Trophoblast cell (in vitro differentiated cells and primary cell): ENCODE results near the gene GLYATL1.

Experiments
- DNase-seq, 2 donors: peaks; one replicate each; pipeline ENCODE4 v3.0.0-alpha.2; 2016
- H2AFZ ChIP-seq: 2 replicates; pipeline ENCODE4 v1.6.1; 2013; ENCODE audit warnings: low read length, moderate library complexity, mild to moderate bottlenecking; ENCODE audit not compliant: insufficient read depth, poor library complexity
- H2AK5ac ChIP-seq: 2 replicates; pipeline ENCODE4 v1.6.1; 2013; ENCODE audit warnings: mild to moderate bottlenecking, low read length
- H2BK120ac ChIP-seq: 2 replicates; pipeline ENCODE4 v1.6.1; 2013; ENCODE audit warnings: low read length, mild to moderate bottlenecking, moderate library complexity; ENCODE audit not compliant: insufficient read depth, poor library complexity
- H2BK12ac ChIP-seq: 2 replicates; pipeline ENCODE4 v1.6.1; 2013; ENCODE audit warnings: mild to moderate bottlenecking, low read length, moderate library complexity
- H2BK5ac ChIP-seq: 2 replicates; pipeline ENCODE4 v1.6.1; 2013; ENCODE audit warnings: low read length, low read depth, moderate library complexity, mild to moderate bottlenecking; ENCODE audit not compliant: poor library complexity
- H3K14ac ChIP-seq: 2 replicates; pipeline ENCODE4 v1.6.1; 2013; ENCODE audit warnings: mild to moderate bottlenecking, low read length
- H3K18ac ChIP-seq: 2 replicates; pipeline ENCODE4 v1.6.1; 2013; ENCODE audit warnings: mild to moderate bottlenecking, low read length
- H3K23ac ChIP-seq: 2 replicates; pipeline ENCODE4 v1.6.1; 2013; ENCODE audit warnings: low read length
- H3K27ac ChIP-seq: 2 replicates; pipeline ENCODE4 v1.5.1; 2013; ENCODE audit warnings: low read depth, mild to moderate bottlenecking, inconsistent platforms, low read length, moderate library complexity
- H3K27me3 ChIP-seq: 2 replicates; pipeline ENCODE4 v1.6.1; 2013; ENCODE audit warnings: inconsistent platforms, mild to moderate bottlenecking, low read length, moderate library complexity; ENCODE audit not compliant: insufficient read depth
- H3K36me3 ChIP-seq, 2 experiments: 1 replicate in 1 of 2; 2 replicates in 1 of 2; pipeline ENCODE4 v1.6.1; 2013; ENCODE audit warnings: low read length in 2 of 2, mild to moderate bottlenecking in 2 of 2, moderate library complexity in 1 of 2; ENCODE audit not compliant: insufficient read depth in 2 of 2, control insufficient read depth in 1 of 2
- H3K4ac ChIP-seq: 2 replicates; pipeline ENCODE4 v1.6.1; 2013; ENCODE audit warnings: low read depth, mild to moderate bottlenecking, low read length, moderate library complexity
- H3K4me1 ChIP-seq, 2 experiments: 1 replicate in 1 of 2; 2 replicates in 1 of 2; pipeline ENCODE4 v1.6.1; 2013; ENCODE audit warnings: low read length in 2 of 2, mild to moderate bottlenecking in 2 of 2, moderate library complexity in 1 of 2; ENCODE audit not compliant: insufficient read depth in 2 of 2, control insufficient read depth in 1 of 2
- H3K4me2 ChIP-seq: 2 replicates; pipeline ENCODE4 v1.6.1; 2013; ENCODE audit warnings: inconsistent platforms, mild to moderate bottlenecking, low read length, moderate library complexity
- H3K4me3 ChIP-seq: 2 replicates; pipeline ENCODE4 v1.5.1; 2013; ENCODE audit warnings: mild to moderate bottlenecking, low read depth, low read length, inconsistent platforms
- H3K79me1 ChIP-seq: one replicate; pipeline ENCODE4 v1.6.1; 2013; ENCODE audit warnings: low read length
- H3K79me2 ChIP-seq: 2 replicates; pipeline ENCODE4 v1.6.1; 2013; ENCODE audit warnings: low read length, mild to moderate bottlenecking; ENCODE audit not compliant: control insufficient read depth, insufficient read depth, poor library complexity
- H3K9ac ChIP-seq: 2 replicates; pipeline ENCODE4 v1.6.1; 2013; ENCODE audit warnings: mild to moderate bottlenecking, low read length
- H3K9me3 ChIP-seq: 2 replicates; pipeline ENCODE4 v1.6.1; 2013; ENCODE audit warnings: low read depth, mild to moderate bottlenecking, control low read depth, inconsistent platforms, low read length; ENCODE audit not compliant: insufficient read depth
- H4K12ac ChIP-seq: 2 replicates; pipeline ENCODE4 v1.6.1; 2013; ENCODE audit warnings: low read depth, mild to moderate bottlenecking, low read length, moderate library complexity
- H4K8ac ChIP-seq: 2 replicates; pipeline ENCODE4 v1.6.1; 2013; ENCODE audit warnings: low read depth, mild to moderate bottlenecking, low read length, moderate library complexity
- H4K91ac ChIP-seq: one replicate; pipeline ENCODE4 v1.6.1; 2013; ENCODE audit warnings: low read depth, mild to moderate bottlenecking, low read length, moderate library complexity
- WGBS: extraction: QIAGEN DNeasy Blood & Tissue Kit; methylation state at CpG from one replicate; pipeline ENCODE4 v1.1.7; 2013; ENCODE audit warnings: missing lambda C conversion rate; ENCODE audit not compliant: insufficient read length, insufficient coverage; ENCODE audit errors: extremely low coverage; 5-methylcytosine and 5-hydroxymethylcytosine counted together

Gene GLYATL1

DNA sequence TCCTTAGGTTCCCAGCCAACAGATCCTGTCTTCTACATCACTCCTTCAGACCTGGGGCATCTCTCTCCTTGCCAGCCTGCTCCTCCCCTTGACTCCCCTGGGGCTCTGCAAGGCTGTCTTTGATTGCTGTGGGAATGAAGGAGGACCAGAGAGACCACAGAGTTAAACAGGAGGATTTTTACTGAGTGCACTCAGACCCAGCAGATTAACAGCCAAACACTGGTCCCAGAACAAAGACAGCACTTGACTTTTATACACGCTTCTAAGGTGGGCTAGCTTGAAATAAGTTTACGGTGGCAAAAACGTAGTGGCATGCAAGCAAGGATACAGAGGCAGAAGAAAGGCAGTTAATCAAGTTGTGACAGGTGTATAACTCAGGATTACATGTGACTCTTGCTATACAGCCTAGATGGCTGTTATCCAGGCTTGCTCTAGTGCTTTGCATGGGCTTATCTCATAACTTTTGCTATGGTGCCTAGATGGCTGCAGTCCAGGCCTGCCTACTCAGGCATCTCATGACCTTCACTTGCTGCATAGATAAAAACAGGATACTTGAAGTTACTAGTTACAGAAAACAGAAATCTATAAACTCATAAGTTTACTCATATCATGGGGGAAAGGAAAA is 22.0 kb upstream of the GLYATL1 start:
- Histone ChIP-seq H3K27ac (no peak overlapping the region), H3K36me3 (no peaks in the 10 kb centered on the region), H3K23ac (no peak overlapping the region), H3K27me3 (no peaks in the 10 kb centered on the region), H3K18ac (no peak overlapping the region), H3K4ac (no peak overlapping the region), H3K79me2 (no peaks in the 10 kb centered on the region), H2BK5ac (no peak overlapping the region), H3K9ac (no peak overlapping the region), H3K79me1 (no peaks in the 10 kb centered on the region), H3K14ac (no peak overlapping the region), H2AFZ (no peak overlapping the region), H3K4me2 (no peak overlapping the region), H4K12ac (no peak overlapping the region), H2BK120ac (no peak overlapping the region), H3K4me3 (no peak overlapping the region), H3K9me3 (peaks cover 10% of the 10 kb centered on the region), H2BK12ac (no peak overlapping the region), H4K8ac (no peak overlapping the region), H2AK5ac (no peak overlapping the region), H3K4me1 (no peaks in the 10 kb centered on the region), H4K91ac (no peak overlapping the region)
- WGBS: no CpG with 5 or more reads among the region's 3 CpGs
- DNase-seq: no peak

DNA sequence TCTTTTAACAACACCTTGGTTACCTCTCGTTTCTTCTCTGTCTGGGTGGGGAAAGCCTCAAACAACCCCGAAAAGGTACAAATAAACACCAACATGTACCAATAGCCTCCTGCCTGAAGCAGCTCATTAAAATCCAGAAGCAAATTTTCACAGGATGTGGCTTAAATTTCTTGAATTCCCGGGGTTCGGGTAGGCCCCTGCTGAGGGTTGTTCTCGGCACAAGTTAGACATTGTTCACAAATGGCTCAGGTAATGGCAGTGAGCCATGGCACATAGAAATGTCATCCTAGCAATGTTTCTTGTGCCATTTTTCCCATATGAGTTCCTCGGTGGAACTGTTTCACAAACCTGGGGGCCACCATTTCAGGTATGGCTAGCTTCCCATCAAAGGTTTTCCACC is 19.7 kb upstream of the GLYATL1 start:
- no peaks in the 10 kb centered on the region for H3K79me1 ChIP-seq
- no peak overlapping the region for H2BK120ac ChIP-seq
- WGBS: no CpG with 5 or more reads among the region's 6 CpGs
- H3K4me3 ChIP-seq: no peak overlapping the region
- H3K36me3 ChIP-seq: no peaks in the 10 kb centered on the region
- no peak overlapping the region for H4K91ac ChIP-seq
- H3K9ac ChIP-seq: no peak overlapping the region
- no peak overlapping the region for H3K18ac ChIP-seq
- no peak overlapping the region for H4K8ac ChIP-seq
- peaks cover 10% of the 10 kb centered on the region for H3K9me3 ChIP-seq
- H2AK5ac ChIP-seq: no peak overlapping the region
- H3K4me2 ChIP-seq: no peak overlapping the region
- peaks cover 0 to 3% of the 10 kb centered on the region in 2 experiments for H3K4me1 ChIP-seq
- H2AFZ ChIP-seq: no peak overlapping the region
- H2BK12ac ChIP-seq: no peak overlapping the region
- no peak overlapping the region for H2BK5ac ChIP-seq
- no peak overlapping the region for H3K14ac ChIP-seq
- no peak overlapping the region for H3K27ac ChIP-seq
- no peak overlapping the region for H3K23ac ChIP-seq
- H3K79me2 ChIP-seq: no peaks in the 10 kb centered on the region
- DNase-seq: no peak
- no peak overlapping the region for H3K4ac ChIP-seq
- H3K27me3 ChIP-seq: no peaks in the 10 kb centered on the region
- no peak overlapping the region for H4K12ac ChIP-seq

DNA sequence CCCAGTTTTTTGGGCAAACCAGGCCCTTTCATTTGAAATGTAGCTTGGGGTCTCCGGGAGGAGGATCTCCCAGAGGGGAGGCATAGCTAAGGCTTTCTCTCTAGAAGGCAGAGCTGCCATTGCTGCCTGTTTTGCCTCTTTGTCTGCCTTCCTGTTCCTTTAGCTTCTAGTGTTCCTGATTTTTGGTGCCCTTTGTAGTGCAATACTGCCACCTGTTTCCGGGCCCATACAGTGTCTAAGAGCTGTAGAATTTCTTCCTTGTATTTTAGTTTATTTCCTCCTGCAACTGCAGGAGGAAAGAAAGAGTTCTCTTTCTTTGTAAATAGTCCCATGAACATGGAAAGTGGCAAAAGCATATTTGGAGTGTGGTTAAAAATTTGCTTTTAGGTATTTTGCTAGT is 19.3 kb upstream of the GLYATL1 start:
- peaks cover 0 to 3% of the 10 kb centered on the region in 2 experiments for H3K4me1 ChIP-seq
- no CpG with 5 or more reads among the region's 2 CpGs for WGBS
- no peak overlapping the region for H3K23ac ChIP-seq
- no peak overlapping the region for H3K4me2 ChIP-seq
- no peak overlapping the region for H2AFZ ChIP-seq
- no peak overlapping the region for H2BK120ac ChIP-seq
- no peaks in the 10 kb centered on the region for H3K27me3 ChIP-seq
- H4K8ac ChIP-seq: no peak overlapping the region
- peaks cover 10% of the 10 kb centered on the region for H3K9me3 ChIP-seq
- DNase-seq: no peak
- no peak overlapping the region for H3K18ac ChIP-seq
- H3K27ac ChIP-seq: no peak overlapping the region
- H3K14ac ChIP-seq: no peak overlapping the region
- H4K12ac ChIP-seq: no peak overlapping the region
- no peaks in the 10 kb centered on the region for H3K79me2 ChIP-seq
- H3K9ac ChIP-seq: no peak overlapping the region
- H3K79me1 ChIP-seq: no peaks in the 10 kb centered on the region
- H3K4me3 ChIP-seq: no peak overlapping the region
- no peak overlapping the region for H2BK12ac ChIP-seq
- no peak overlapping the region for H2AK5ac ChIP-seq
- H3K4ac ChIP-seq: no peak overlapping the region
- H3K36me3 ChIP-seq: no peaks in the 10 kb centered on the region
- H2BK5ac ChIP-seq: no peak overlapping the region
- H4K91ac ChIP-seq: no peak overlapping the region

DNA sequence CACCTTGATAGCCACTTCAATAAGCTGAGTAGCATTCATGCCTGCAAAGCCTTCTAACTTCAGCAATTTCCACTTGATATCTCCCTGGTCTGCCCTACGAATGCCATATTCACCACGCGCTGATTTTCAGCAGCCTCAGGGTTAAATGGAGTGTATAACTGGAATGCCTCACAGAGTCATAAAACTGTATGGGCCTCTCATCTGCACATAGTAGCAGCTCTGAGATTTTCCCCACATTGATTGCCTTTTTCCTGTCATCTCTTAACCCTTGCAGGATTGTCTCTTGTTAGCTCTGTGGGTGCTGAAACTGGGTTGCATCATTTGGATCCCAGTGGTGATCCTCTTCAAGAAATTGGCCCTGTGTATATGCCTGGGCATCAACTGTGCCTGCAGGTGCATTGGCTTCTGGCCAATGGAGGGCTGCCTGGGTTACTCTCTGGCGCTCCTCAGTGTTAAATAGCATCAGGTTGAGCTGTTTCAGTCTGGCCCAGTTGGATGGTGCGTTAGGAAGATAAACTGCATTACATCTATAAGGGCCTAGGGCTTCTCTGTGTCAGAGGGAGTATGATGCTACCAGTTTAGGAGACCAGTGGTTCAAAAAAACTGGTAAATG is 17.4 kb upstream of the GLYATL1 start:
- Histone ChIP-seq H3K4me2 (no peak overlapping the region), H3K79me2 (no peaks in the 10 kb centered on the region), H2BK5ac (no peak overlapping the region), H4K12ac (no peak overlapping the region), H3K27me3 (no peaks in the 10 kb centered on the region), H4K8ac (no peak overlapping the region), H3K9me3 (peaks cover 7% of the 10 kb centered on the region), H3K18ac (no peak overlapping the region), H3K36me3 (no peaks in the 10 kb centered on the region), H3K4me1 (peaks cover 0 to 3% of the 10 kb centered on the region in 2 experiments), H2AFZ (no peak overlapping the region), H3K79me1 (no peaks in the 10 kb centered on the region), H2BK120ac (no peak overlapping the region), H3K23ac (no peak overlapping the region), H3K4me3 (no peak overlapping the region), H3K9ac (no peak overlapping the region), H4K91ac (no peak overlapping the region), H2BK12ac (no peak overlapping the region), H3K4ac (no peak overlapping the region), H3K27ac (no peak overlapping the region), H3K14ac (no peak overlapping the region), H2AK5ac (no peak overlapping the region)
- DNase-seq: no peak
- WGBS: no CpG with 5 or more reads among the region's 5 CpGs
